HFFc6 (cell line): ENCODE measurements around the gene BRINP2. TPM values are rescaled to one million over a fixed set of nuclear protein-coding genes. Genes with fewer than 3 reads are reported as not detected.

Experiments
- DNase-seq: peaks from one replicate; pipeline ENCODE4 v3.0.0-alpha.2; 2018
- H3K27ac Mint-ChIP-seq: 2 replicates; pipeline ENCODE4 v1.8.0; 2020; ENCODE audit warnings: mild to moderate bottlenecking, mixed read lengths
- H3K27me3 Mint-ChIP-seq: 2 replicates; pipeline ENCODE4 v1.8.0; 2021; ENCODE audit warnings: mild to moderate bottlenecking, moderate library complexity, mixed read lengths; ENCODE audit not compliant: insufficient read depth
- H3K36me3 Mint-ChIP-seq: 2 replicates; pipeline ENCODE4 v1.8.0; 2021; ENCODE audit warnings: low read depth, mixed read lengths
- H3K4me1 Mint-ChIP-seq: 2 replicates; pipeline ENCODE4 v1.8.0; 2020; ENCODE audit warnings: low read depth, mixed read lengths
- H3K4me3 Mint-ChIP-seq: 2 replicates; pipeline ENCODE4 v1.8.0; 2020; ENCODE audit warnings: mild to moderate bottlenecking, moderate library complexity, mixed read lengths
- H3K9me3 Mint-ChIP-seq: 2 replicates; pipeline ENCODE4 v1.8.0; 2020; ENCODE audit warnings: mild to moderate bottlenecking, mixed read lengths
- total RNA-seq, 6 experiments: library from RNA; stranded (reverse); fragmentation: NEBNext Ultra II Directional; extraction: Animal tissue kit (Norgen Biotek cat#: 25700); gene quantifications; 2 replicates in 1 of 6; 3 replicates in 5 of 6; pipeline ENCODE4 v1.2.3, GENCODE V29; 2021
- TF ChIP-seq, protein P1 (sequence below): fragments of 200-600 bp; sonication (generic); IDR thresholded peaks from 2 replicates; pipeline ENCODE4 v1.5.0; 2021; ENCODE audit warnings: antibody characterized with exemption, mild to moderate bottlenecking

BRINP2 gene
- total RNA-seq, 6 experiments from 2014 or later = not detected

DNA sequence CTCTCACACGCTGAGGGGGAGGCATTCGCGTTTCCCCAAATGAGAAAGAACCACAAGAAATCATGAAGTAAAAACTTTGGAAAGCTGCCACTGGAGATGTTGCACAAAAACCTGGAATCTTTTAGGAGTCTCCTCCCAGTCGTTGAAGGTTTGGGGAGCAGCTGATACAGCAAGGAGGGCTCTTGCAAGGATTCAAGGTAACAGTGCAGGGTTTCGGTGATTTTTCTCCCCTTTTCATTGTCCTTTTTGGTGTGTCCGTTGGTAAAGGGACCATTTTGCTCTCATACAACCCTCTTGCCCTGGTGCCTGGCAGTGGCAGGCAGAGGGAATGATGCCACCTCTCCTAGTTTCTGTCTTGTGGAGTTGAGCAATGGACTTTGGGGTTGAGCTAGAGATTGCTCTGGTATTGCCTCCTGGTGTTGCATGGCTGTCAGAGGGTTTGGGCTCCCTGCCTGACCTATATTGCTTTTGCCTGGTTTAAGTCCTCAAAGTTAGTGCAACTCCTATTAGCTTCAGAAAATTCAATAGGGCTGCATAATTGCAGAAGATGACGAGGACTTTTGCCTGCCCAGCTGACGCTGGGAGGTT is 872 bp downstream of the BRINP2 start:
- H3K27ac Mint-ChIP-seq = no peak overlapping the region
- H3K36me3 Mint-ChIP-seq = no peaks in the 10 kb centered on the region
- peaks cover 5% of the 10 kb centered on the region; the same call in 1 of the 2 replicates for H3K27me3 Mint-ChIP-seq

DNA sequence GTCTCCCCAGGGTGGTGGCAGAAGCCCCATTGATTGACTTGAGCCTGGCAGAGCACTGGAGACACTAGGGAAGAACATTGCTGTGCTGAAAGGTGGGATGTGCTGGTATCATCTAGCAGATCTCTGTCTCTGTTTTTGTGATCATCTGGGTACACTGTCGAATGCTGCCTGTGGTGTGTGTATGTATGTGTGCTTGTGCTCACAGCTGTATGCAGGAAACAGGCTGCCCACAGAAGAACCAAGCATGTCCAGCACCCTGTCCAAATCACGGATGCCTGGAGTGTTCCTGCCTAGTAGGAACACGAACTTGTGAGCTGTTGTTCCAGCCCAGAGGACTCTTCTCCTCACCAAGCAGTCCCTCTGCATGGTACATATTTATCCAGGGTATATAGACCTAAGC is 1.5 kb downstream of the BRINP2 start:
- Mint-ChIP-seq H3K27ac (no peak overlapping the region), H3K4me3 (no peak overlapping the region), H3K27me3 (peaks cover 8% of the 10 kb centered on the region; the same call in 1 of the 2 replicates)

More for the DNA sequence above, 872 bp downstream of the BRINP2 start:
- no peaks in the 10 kb centered on the region for H3K4me1 Mint-ChIP-seq
- DNase-seq = no peak
- TF ChIP-seq, protein P1, sequence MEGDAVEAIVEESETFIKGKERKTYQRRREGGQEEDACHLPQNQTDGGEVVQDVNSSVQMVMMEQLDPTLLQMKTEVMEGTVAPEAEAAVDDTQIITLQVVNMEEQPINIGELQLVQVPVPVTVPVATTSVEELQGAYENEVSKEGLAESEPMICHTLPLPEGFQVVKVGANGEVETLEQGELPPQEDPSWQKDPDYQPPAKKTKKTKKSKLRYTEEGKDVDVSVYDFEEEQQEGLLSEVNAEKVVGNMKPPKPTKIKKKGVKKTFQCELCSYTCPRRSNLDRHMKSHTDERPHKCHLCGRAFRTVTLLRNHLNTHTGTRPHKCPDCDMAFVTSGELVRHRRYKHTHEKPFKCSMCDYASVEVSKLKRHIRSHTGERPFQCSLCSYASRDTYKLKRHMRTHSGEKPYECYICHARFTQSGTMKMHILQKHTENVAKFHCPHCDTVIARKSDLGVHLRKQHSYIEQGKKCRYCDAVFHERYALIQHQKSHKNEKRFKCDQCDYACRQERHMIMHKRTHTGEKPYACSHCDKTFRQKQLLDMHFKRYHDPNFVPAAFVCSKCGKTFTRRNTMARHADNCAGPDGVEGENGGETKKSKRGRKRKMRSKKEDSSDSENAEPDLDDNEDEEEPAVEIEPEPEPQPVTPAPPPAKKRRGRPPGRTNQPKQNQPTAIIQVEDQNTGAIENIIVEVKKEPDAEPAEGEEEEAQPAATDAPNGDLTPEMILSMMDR = no peak
- H3K4me3 Mint-ChIP-seq = no peak overlapping the region
- H3K9me3 Mint-ChIP-seq = no peaks in the 10 kb centered on the region

DNA sequence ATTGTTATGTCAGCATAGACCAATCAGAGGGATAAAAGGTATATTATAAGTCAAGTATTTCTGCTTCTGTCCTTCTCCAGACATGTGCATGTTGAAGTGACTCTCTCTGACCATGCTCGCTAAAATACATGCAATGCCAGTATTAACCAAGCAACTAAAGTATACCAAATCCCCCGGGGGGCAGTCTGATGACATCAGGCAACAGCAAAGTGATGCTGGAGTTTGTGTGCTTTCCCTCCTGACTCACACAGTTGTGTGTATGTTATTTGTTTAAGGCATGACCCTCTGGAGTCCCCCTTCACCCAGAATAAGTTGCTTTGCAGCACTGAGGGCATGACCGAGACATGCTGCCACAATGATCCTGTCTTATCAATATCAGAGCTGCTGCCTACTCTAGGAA is 2.1 kb downstream of the BRINP2 start:
- H3K27me3 Mint-ChIP-seq = peaks cover 8% of the 10 kb centered on the region; the same call in 1 of the 2 replicates
- no peak for DNase-seq

More for the DNA sequence above, 1.5 kb downstream of the BRINP2 start:
- TF ChIP-seq, protein P1 = no peak
- DNase-seq = no peak
- Mint-ChIP-seq H3K9me3 (no peaks in the 10 kb centered on the region), H3K36me3 (no peaks in the 10 kb centered on the region), H3K4me1 (no peaks in the 10 kb centered on the region)

DNA sequence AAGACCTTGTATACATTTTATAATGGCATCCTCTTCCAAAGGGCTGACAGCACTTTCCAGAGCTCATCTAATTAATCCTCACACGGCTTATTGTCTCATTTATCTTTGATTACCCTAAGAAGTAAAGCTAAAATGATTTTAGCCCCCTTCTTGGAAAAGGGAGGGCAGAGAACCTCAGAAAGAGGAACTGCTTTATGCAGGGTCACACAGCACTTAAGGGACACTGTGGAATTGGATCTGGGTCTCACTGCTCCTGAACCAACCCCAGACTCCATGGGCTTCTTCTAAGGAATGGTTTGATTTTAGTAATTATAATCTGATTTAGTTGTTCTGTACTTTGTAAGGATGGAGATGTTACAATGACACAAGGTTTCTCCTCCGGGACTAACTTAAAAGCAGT is 3.2 kb downstream of the BRINP2 start:
- no peaks in the 10 kb centered on the region for H3K4me1 Mint-ChIP-seq
- DNase-seq = no peak
- TF ChIP-seq, protein P1 = no peak
- no peaks in the 10 kb centered on the region for H3K36me3 Mint-ChIP-seq
- no peak overlapping the region for H3K4me3 Mint-ChIP-seq
- no peak overlapping the region for H3K27ac Mint-ChIP-seq
- H3K9me3 Mint-ChIP-seq = no peaks in the 10 kb centered on the region
- H3K27me3 Mint-ChIP-seq = peaks cover 11% of the 10 kb centered on the region; the same call in 1 of the 2 replicates

More for the DNA sequence above, 2.1 kb downstream of the BRINP2 start:
- Mint-ChIP-seq H3K4me3 (no peak overlapping the region), H3K27ac (no peak overlapping the region), H3K4me1 (no peaks in the 10 kb centered on the region), H3K36me3 (no peaks in the 10 kb centered on the region), H3K9me3 (no peaks in the 10 kb centered on the region)
- TF ChIP-seq, protein P1 = no peak

DNA sequence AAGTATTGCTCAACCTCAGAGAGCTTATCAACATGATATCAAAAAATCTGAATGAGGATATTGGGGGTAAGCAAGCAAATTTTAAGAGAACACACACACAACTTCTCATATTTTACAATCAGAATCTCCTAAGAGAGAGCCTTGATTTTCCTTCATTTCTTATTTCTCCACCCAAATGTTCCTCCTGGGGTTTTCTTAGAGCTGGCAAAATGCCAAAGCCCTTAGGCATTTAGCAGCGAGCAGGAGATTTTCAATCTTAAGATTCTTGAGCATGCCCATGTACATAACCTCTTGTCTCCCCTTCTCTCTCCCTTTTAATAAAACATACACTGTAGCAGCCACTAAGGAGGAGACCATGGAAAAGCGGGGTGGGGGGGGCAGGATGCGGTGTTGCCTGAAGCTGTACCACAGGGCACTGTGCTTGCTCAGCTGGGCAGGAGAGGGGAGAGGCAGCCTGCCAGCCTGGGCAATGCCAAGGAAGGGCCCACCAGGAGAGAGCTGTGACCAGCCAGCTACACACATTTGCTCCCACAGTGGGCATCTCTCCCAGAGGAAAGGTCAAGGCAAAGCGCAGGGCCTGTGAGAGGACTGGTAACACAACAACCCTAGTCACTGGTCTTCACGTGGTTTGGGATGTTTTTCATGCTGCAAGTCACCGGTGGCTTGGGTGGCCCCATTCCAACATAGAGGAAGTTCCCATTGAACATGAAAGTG is 4.3 kb downstream of the BRINP2 start:
- H3K4me1 Mint-ChIP-seq = no peaks in the 10 kb centered on the region
- peaks cover 16% of the 10 kb centered on the region for H3K27me3 Mint-ChIP-seq
- H3K9me3 Mint-ChIP-seq = no peaks in the 10 kb centered on the region
- TF ChIP-seq, protein P1 = no peak
- H3K36me3 Mint-ChIP-seq = no peaks in the 10 kb centered on the region
- H3K27ac Mint-ChIP-seq = no peak overlapping the region
- H3K4me3 Mint-ChIP-seq = no peak overlapping the region
- no peak for DNase-seq
